Fibroblast of lung (primary cell): Measurements from ENCODE around the gene KCTD14. TPM values are rescaled to one million over a fixed set of nuclear protein-coding genes. Genes with fewer than 3 reads are reported as not detected.

Source experiments
- DNase-seq, 2 donors: peaks; one replicate each; pipeline versions ENCODE4 v3.0.0 to v3.0.0-alpha.2; 2010; ENCODE audit warnings: low read depth in 2 of 2
- H2AFZ ChIP-seq: 2 replicates; pipeline ENCODE4 v1.5.1; 2012; ENCODE audit warnings: low read length, control low read depth, inconsistent platforms
- H3K27ac ChIP-seq: 2 replicates; pipeline ENCODE4 v1.5.1; 2011; ENCODE audit warnings: low read length, control low read depth; ENCODE audit not compliant: insufficient read depth
- H3K27me3 ChIP-seq: 2 replicates; pipeline ENCODE4 v1.5.1; 2011; ENCODE audit warnings: mild to moderate bottlenecking, low read length; ENCODE audit not compliant: control insufficient read depth, insufficient read depth
- H3K36me3 ChIP-seq: 2 replicates; pipeline ENCODE4 v1.5.1; 2011; ENCODE audit warnings: low read length; ENCODE audit not compliant: control insufficient read depth, insufficient read depth
- H3K4me1 ChIP-seq: 2 replicates; pipeline ENCODE4 v1.5.1; 2011; ENCODE audit warnings: low read length; ENCODE audit not compliant: control insufficient read depth, insufficient read depth; ENCODE audit errors: extremely low read depth
- H3K4me2 ChIP-seq: 2 replicates; pipeline ENCODE4 v1.5.1; 2011; ENCODE audit warnings: low read length, control low read depth; ENCODE audit not compliant: insufficient read depth; ENCODE audit errors: extremely low read depth
- H3K4me3 ChIP-seq, 4 experiments: fragments of 200-600 bp in 1 of 4; sonication (generic) in 1 of 4; replicated peaks in 1 of 4; 2 replicates each; pipeline ENCODE4 v1.5.1; 2011 to 2016; ENCODE audit warnings: low read length in 4 of 4, low read depth in 3 of 4, mild to moderate bottlenecking in 3 of 4, control low read depth in 2 of 4, inconsistent platforms in 1 of 4, mixed read lengths in 1 of 4; ENCODE audit not compliant: insufficient read depth in 1 of 4; ENCODE audit errors: control extremely low read depth in 1 of 4
- H3K79me2 ChIP-seq: 2 replicates; pipeline ENCODE4 v1.5.1; 2012; ENCODE audit warnings: mild to moderate bottlenecking, low read length, inconsistent platforms; ENCODE audit not compliant: control insufficient read depth, insufficient read depth
- H3K9ac ChIP-seq: 2 replicates; pipeline ENCODE4 v1.5.1; 2011; ENCODE audit warnings: mild to moderate bottlenecking, low read length, control low read depth; ENCODE audit not compliant: insufficient read depth
- H3K9me3 ChIP-seq: 2 replicates; pipeline ENCODE4 v1.5.1; 2012; ENCODE audit warnings: low read depth, low read length; ENCODE audit not compliant: control insufficient read depth, insufficient read depth
- H4K20me1 ChIP-seq: 2 replicates; pipeline ENCODE4 v1.5.1; 2011; ENCODE audit warnings: low read length; ENCODE audit not compliant: control insufficient read depth, insufficient read depth; ENCODE audit errors: extremely low read depth
- CTCF ChIP-seq, 2 donors: IDR thresholded peaks in 1 of 2; conservative IDR thresholded peaks in 1 of 2; 1 replicate in 1 of 2; 2 replicates in 1 of 2; pipeline ENCODE4 v1.5.1; 2011 to 2012; ENCODE audit warnings: low read length in 2 of 2, control low read depth in 1 of 2, inconsistent platforms in 1 of 2, low read depth in 1 of 2, mild to moderate bottlenecking in 1 of 2
- EZH2 ChIP-seq: IDR thresholded peaks from 2 replicates; pipeline ENCODE4 v1.5.1; 2012; ENCODE audit warnings: low read length, control low read depth, mild to moderate bottlenecking; ENCODE audit errors: missing control alignments
- polyA plus RNA-seq, 2 donors: library from polyadenylated mRNA; depleted of rRNA in 1 of 2; stranded (reverse) in 1 of 2; unstranded in 1 of 2; fragments of >200 nt; gene quantifications; 2 replicates each; pipeline ENCODE4 v1.2.1, GENCODE V29; 2011 to 2012; ENCODE audit warnings: missing spikeins in 1 of 2
- total RNA-seq: library from RNA; depleted of rRNA; stranded (reverse); fragments of >200 nt; gene quantifications from 2 replicates; pipeline ENCODE4 v1.2.1, GENCODE V29; 2014

The KCTD14 gene
- total and polyA plus RNA-seq, 2 donors (not counting 1 experiment from before 2014, with no cell fraction given): 0.33 to 2.5 TPM

- no peaks in the 10 kb centered on the region for H3K27me3 ChIP-seq
These were observed 4.7 kb upstream of the KCTD14 start for GRCh38 chr11:78027759-78028158.

GRCh38 chr11:78025378-78025777 is 2.3 kb upstream of the KCTD14 start:
- Histone ChIP-seq H3K4me2 (no peak overlapping the region), H3K9me3 (no peaks in the 10 kb centered on the region), H3K36me3 (no peaks in the 10 kb centered on the region), H3K79me2 (no peaks in the 10 kb centered on the region), H3K4me1 (peaks cover 3% of the 10 kb centered on the region), H3K27ac (no peak overlapping the region), H4K20me1 (no peaks in the 10 kb centered on the region), H3K27me3 (no peaks in the 10 kb centered on the region), H2AFZ (no peak overlapping the region), H3K4me3 (no peak overlapping the region), H3K9ac (no peak overlapping the region)
- TF ChIP-seq EZH2 (no peak), CTCF (conservative IDR thresholded peaks at IDR 0.05 in 1 of 2, IDR thresholded peaks at IDR 0.05 in 1 of 2; ENCODE audit: low read depth in 1 of 2, low read length in 2 of 2) (no peak)
- no peak for DNase-seq

More at GRCh38 chr11:78027759-78028158, 4.7 kb upstream of the KCTD14 start:
- no peaks in the 10 kb centered on the region for H3K79me2 ChIP-seq
- no peak for DNase-seq
- no peak overlapping the region for H3K4me3 ChIP-seq
- no peaks in the 10 kb centered on the region for H3K9me3 ChIP-seq
- H3K4me2 ChIP-seq: no peak overlapping the region
- no peak overlapping the region for H3K9ac ChIP-seq
- no peaks in the 10 kb centered on the region for H4K20me1 ChIP-seq
- no peak overlapping the region for H3K27ac ChIP-seq
- H2AFZ ChIP-seq: no peak overlapping the region
- H3K4me1 ChIP-seq: peaks cover 1% of the 10 kb centered on the region
- TF ChIP-seq EZH2 (no peak), CTCF (conservative IDR thresholded peaks at IDR 0.05 in 1 of 2, IDR thresholded peaks at IDR 0.05 in 1 of 2; ENCODE audit: low read depth in 1 of 2, low read length in 2 of 2) (no peak)
- H3K36me3 ChIP-seq: no peaks in the 10 kb centered on the region

GRCh38 chr11:78023426-78023825 is 350 bp upstream of the KCTD14 start:
- Histone ChIP-seq H3K4me3 (peak overlapping the region; percentile 41 to 56 (median 47)), H3K36me3 (no peaks in the 10 kb centered on the region), H2AFZ (peak overlapping the region; percentile 79), H3K9me3 (no peaks in the 10 kb centered on the region), H3K4me1 (peaks cover 3% of the 10 kb centered on the region), H3K27me3 (no peaks in the 10 kb centered on the region), H3K4me2 (peak overlapping the region; percentile 83), H3K79me2 (no peaks in the 10 kb centered on the region), H3K27ac (no peak overlapping the region), H3K9ac (no peak overlapping the region), H4K20me1 (no peaks in the 10 kb centered on the region)
- DNase-seq: no peak
- TF ChIP-seq CTCF (conservative IDR thresholded peaks at IDR 0.05 in 1 of 2, IDR thresholded peaks at IDR 0.05 in 1 of 2; ENCODE audit: low read depth in 1 of 2, low read length in 2 of 2) (no peak), EZH2 (no peak)
